HG03378 (cell line): ENCODE measurements around the gene PDGFA.

Experiments
- ATAC-seq: cut with Tn5 transposase; IDR thresholded peaks from one replicate; pipeline ENCODE4 v1.9.1; 2021; ENCODE audit warnings: mild to moderate bottlenecking, moderate library complexity; ENCODE audit not compliant: unreplicated experiment

PDGFA gene

DNA sequence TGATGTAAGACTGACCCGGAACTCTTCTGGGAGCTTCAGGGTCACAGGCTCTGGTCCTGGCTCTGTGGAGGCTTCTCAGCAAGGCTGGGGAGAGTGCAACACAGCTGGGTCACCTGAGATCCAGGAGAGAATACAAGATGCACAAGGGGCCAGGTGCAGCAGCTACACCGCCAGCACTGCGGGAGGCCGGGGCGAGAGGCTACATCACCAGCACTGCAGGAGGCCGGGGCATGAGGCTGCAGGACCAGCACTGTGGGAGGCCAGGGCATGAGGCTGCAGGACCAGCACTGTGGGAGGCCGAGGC is 44.3 kb downstream of the PDGFA start:
- ATAC-seq: no peak

DNA sequence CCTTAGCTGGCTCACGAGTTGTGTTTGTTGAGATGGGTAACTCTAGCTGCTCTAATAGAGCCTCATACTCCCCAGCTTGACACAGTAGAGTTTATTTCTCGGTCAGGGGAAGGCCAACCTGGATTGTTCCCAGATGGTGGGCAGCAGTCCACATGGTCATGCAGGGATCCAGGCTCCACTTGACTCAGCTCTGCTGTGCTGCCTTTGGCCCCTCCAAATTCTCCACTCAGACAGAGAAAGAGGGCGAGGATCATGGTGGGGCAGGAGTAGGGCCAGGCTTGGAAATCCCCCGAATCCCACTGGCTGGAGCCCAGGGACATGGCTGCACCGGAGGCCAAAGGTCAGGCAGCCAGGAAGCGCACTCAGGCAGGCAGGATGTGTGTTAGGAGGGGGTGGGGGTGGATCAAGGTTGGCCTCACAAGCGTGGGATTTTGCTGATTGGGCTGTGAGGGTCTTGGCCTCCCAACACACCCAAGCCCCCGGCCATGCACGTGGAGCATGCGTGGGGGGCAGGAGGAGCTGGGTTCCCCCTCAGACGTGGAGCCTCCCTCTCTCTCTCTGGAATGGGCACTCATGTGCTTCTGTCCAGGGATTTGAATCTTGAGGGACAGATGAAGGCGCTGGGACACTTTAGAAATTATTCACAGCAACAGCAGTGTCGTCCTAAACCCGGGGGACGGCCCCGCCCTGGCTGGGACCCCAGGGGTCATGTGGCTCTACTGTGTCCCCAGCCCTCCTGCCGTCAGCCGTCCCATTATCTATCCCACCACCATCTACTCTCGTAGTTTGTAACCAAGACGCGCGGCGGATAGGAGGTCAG is 44.8 kb downstream of the PDGFA start:
- ATAC-seq: no peak

DNA sequence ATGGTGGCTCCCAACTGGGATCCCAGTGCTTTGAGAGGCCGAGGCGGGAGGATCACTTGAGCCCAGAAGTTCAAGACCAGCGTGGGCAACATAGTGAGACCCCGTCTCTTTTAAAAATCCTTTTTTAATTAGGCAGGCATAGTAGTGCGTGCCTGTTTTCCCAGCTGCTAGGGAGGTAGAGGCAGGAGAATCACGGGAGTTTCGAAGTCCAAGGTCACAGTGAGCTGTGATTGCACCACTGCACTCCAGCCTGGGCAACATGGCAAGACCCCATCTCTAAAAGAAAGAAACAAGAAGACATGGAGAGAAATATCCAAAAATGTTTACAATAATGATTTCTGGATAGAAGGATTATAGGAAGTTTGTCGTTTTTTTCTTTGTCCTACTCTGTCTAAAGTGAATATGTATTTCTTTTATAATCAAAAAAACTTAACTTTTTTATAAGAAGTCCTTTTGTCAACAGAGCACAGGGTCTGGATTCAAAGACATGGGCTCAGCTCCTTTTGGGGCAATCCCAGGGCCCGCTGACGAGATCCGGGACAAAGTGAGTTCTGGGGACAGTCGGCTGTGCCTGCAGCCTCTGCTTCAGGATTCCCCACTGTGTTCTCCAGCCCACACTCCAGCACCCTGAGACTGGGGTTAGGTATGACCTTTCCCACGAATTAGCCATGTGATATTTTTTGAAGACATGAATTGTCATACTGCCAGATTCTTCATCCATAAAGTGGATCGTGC is 45.6 kb downstream of the PDGFA start:
- ATAC-seq: no peak

DNA sequence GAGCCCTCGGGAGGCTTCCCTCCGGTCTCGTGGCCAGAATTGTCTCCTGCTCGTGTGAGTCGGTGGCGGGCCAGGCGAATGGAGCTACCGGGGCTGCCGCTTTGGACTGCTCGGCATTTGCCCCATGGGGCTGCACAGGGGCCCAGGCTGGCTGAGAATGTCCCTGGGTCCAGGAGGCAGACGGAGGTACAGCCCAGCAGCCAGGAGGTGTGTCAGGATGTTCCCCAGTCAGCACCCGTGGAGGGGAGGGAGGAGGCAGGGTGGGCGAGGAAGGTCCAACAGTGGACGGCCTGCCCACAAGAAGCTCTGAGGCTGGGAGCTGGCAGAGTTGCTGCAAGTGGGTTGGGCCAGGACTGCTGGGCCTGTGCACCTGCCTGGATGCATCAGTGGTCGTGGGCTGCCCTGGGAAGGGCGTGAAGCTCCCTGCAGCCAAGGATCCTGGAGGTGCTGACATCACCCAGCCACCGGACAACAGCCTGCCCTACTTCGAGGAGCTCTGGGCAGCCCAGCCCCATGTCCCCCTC is 46.4 kb downstream of the PDGFA start:
- ATAC-seq: no peak

DNA sequence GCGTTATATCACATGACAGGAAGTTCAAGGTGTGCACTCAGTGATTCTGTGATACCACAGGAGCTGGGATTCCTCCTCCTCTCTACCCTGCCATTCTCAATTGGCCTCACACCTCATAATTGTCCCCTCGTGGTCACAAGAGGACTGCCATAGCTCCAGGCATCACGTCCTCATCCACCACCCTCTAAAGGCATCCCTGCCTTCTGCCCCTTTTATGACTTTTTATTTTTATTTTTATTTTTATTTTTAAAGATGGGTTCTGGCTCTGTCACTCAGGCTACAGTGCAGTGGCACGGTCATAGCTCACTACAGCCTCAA is 47.0 kb downstream of the PDGFA start:
- ATAC-seq: no peak

DNA sequence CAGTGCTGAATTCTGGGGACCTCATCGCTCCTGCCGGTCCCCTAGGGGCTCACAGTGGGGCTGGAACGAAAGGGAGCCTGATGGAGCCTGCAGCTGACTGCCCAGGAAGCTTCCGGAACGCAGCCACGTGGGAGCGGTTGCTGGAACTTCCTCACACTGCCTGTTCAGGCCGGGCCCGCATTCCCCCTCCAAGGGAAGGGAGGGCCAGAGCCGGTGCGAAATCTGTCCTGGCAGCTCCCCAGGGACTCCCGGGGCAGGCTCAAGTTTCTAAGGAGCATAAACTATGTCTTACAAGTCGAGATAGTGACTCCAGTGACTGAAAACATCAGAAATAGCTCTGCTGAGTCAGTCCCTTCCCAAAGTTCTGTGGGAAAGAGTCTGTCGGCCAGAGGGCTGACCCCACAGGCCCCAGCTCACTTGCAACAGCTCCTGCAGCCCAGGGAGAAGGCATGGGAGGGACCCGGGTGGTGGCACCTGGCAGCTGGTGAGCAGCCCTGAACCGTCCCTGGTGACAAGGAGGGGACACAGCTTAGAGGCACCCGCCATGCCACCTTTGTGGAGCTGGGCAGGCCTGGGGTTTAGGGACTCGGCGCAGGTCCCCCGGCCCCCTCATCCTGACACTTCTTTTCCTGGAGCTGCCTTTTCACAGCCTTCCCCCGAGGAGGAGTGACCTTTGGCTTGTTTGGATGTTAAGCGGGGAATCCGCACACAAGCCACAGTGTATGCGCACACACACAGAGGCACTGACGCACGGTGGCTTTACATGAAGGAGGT is 47.6 kb downstream of the PDGFA start:
- no peak for ATAC-seq

DNA sequence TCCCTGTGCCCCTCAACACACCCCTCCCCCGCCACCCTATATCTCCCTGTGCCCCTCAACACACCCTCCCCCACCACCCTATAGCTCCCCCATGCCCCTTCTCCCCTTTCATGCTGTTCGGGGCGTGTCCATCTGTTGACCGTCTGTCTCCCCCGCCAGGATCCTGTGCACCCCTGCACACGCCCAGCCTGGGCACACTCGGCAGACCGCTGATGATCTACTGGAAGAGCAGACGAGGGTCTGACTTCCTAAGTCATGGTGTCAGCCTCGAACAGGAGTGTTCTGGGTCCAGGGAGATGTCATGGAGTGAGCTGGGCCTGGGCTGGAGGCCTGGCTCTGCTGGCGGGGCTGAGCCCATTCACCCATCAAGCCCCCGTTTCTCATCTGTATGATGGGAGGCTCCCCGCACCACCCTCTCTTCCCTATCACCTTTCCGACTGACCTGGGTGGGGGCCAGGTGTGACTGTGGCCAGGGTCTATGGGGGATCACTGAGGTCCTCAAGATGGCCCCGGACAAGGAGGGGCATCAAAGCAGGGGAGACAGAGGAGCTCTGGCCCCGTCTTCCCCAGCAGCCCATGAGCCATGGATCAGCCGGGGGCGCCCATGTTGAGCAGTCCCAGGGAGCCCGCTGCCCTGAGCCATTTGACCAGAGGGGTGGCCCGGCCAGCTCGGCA is 48.3 kb downstream of the PDGFA start:
- ATAC-seq: no peak

DNA sequence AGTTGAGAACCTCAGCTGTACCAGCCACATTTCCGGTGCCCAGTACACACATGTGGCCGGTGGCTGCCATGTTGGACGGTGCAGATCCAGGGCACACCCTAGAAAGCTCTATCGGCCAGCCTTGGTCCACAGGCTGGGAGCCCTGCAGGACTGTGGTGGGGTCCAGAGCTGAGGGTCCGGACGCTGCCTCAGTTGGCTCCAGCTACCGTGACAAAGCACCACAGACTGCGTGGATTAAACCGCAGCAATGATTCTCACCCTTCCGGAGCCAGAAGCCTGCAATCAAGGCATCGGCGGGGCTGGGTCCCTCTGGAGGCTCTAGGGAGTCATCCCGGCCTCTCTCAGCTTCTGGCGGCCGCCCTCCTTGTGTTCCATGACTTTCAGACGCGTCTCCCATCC is 50.1 kb downstream of the PDGFA start:
- ATAC-seq: no peak

DNA sequence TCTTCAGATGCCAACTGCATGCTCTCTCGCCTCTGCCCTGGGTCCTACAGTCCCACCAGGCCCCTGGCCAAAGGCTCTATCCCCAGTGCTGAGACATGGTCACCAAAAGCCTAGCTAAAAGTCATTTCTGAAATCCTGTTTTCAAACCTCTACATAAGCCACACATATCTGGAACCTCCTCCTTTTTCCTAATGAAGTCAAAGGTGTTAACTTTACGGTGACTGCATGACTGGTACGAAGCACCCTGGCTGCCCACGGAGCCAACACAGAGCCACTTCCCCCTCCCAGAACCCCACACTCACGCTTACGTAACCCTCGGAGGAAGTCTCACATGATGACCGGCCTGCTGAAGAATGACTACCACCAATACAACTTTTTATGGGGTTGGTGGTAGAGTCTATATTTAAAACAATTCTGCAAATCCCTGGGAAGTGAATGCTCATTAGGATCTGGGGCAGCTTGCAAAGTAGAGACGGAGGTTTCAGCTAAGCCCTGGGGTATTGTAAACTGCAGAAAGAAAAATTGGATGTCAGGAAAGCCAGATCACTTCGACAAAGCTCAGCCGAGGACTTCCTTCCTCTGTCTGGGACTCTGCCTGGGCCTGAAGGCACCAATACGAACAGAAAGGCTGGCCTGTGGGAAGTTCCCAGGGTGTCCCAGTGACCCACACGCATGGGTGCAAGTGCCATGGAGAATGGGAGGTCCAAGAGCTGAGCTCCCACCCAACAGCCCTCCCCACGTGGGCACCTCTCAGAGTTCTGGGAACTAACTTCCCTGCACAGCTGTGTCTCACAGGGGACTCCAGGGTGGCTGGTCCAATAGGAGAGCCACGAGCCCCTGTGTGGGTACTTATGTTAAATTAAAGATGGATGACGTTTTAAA is 50.7 kb downstream of the PDGFA start:
- ATAC-seq: no peak

DNA sequence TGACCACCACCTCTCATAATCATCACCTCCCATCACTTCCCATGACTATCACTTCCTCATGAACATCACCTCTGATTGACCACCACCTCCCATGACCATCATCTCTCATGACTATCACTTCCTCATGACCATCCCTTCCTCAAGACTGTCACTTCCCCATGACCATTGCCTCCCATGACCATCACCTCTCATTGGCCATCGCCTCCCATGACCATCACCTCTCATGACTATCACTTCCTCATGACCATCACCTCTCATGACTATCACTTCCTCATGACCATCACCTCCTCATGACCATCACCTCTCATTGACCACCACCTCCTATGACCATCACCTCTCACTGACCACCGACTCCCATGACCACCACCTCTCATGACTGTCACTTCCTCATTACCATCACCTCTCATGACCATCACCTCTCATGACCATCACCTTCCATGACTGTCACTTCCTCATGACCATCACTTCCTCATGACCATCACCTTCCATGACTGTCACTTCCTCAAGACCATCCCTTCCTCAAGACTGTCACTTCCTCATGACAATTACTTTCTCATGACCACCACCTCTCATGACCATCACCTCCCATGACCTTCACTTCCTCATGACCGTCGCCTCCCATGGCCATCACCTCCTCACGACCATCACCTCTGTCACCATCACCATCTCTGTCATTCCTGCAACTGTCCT is 51.6 kb downstream of the PDGFA start:
- ATAC-seq: no peak

DNA sequence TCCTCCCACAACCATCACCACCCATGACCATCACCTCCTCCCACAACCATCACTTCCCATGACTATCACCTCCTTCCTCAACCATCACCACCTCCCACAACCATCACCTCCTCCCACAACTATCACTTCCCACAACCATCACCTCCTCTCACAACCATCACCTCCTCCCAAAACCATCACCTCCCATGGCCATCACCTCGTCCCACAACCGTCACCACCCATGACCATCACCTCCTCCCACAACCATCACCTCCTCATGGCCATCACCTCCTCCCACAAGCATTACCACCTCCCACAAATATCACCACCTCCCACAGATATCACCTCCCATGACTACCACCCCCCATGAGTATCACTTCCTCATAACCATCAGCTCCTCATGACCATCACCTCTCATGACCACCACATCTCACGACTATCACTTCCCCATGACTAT is 52.2 kb downstream of the PDGFA start:
- ATAC-seq: no peak

DNA sequence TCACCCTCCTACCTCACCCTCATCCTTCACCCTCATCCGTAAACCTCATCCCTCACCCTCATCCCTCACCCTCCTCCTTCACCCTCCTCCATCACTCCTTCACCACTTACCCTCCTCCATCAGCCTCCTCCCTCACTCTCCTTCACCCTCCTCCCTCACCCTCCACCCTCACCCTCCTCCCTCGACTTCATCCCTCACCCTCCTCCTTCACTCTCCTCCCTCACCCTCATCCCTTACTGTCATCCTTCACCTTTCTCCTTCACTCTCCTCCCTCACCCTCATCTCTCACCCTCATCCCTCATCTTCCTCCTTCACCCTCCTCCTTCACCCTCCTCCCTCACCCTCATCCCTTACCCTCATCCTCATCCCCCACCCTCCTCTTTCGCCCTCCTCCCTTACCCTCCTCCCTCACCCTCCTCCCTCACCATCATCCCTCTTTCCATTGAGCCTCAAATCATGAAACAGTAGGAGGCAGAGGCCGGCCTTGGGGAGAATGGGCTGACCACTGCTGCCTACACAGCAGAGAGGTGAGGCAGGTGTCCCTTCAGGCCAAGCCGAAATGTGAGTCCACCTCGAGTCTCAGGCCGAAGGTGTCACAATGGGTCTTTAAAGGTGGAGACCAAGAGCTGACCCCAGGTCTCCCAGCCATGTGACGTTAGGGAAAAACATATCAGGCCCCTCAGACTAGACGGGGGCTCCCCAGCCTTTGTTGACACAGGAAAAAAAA is 53.0 kb downstream of the PDGFA start:
- ATAC-seq: no peak

DNA sequence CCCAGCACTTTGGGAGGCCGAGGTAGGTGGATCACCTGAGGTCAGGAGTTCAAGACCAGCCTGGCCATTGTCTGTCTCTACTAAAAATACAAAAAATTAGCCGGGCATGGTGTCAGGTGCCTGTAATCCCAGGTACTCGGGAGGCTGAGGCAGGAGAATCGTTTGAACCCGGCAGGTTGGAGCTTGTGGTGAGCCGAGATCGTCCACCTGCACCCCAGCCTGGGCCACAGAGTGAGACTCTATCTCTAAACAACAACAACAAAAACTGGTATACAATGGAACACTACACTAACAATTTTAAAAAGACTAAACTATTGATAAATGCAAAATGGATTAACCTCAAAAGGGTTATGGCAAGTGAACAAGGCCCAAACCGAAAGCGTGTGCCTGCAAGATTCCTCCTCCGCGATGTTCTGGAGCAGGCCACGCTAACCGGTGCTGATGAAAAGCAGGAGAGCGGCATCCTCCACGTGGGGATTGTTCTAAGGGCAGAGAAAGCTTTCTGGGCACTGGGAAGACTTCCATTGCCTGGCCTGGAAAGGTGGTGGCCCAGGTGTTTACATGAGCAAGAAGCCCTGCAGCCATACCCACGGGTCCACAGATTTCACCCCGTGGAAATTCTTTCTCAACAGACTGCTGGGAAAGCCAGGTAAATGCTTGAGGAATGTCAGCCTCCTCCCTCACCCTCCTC is 53.8 kb downstream of the PDGFA start:
- ATAC-seq: no peak

DNA sequence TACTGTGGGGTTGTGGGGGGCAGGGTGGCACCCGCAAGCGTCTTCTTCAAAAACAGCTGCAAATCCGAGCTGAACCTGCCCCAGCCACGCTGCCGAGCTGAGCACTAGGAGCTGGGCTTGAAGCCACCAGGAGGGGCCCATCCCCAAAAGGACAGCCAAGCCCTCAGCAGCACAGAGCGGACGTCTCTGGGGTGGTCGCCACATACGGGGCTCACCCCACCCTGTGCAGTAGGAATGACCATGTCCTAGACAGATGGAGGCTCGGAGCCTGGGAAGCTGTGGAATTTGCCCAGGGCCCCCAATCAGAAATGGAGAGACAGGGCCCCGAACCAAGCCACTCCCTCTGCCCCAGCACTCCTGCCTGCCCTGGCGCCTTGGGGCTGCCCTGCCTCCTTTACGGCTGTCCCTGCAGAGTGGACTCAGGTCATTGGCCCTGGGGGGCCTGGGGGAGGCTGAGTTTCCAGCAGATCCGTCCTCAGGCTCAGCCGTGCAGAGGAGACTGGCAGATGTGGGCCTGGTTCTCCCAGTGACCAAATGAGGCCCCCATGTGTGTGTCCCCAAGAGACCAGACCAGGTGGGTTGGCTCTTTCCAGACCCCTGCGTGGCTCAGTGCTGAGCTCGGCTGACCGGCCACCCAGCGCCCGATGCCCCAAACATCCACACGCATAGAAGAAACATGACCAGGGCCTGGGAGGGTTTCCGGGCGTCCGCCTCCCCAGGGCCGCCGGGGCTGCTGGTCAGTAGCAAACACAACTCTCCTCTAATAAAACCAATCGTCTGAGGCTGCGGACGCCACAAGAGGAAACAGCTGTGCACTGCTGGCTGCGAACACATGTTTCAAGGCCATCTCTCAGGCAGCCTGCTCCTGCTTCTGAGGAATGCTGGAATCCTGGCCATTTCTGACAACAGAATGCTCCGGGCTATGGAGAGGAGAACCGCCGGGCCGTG is 54.9 kb downstream of the PDGFA start:
- ATAC-seq: no peak

DNA sequence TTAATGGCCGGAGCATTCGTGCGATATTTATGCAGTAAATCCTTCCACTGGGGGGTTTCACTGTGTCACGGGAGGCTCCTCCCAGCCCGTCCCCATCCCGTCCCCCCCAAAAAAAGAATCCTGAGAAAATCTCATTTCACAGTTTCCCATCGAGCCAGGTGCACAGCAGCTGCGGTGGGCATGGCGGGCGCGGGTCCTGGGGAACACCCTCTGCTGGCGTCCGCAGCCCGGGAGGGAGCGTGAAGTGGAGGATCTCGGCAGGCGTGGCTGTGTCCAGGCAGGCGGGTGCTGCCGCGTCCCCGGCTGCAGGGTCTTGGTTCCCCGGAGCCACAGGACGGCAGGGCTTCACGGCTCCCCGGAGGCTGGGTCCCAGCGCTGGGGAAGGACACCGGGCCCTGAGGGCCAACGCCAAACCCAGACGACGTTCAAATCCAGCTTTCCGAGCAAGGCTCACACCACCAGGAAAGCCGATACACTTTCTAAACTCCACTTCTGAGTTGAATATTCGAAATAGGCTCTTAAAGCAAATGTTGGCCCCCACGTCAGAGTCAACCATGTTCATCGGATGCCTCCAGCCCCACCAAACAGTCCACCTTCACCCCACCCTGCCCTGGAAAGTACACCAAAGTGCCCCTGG is 55.7 kb downstream of the PDGFA start:
- ATAC-seq: no peak

DNA sequence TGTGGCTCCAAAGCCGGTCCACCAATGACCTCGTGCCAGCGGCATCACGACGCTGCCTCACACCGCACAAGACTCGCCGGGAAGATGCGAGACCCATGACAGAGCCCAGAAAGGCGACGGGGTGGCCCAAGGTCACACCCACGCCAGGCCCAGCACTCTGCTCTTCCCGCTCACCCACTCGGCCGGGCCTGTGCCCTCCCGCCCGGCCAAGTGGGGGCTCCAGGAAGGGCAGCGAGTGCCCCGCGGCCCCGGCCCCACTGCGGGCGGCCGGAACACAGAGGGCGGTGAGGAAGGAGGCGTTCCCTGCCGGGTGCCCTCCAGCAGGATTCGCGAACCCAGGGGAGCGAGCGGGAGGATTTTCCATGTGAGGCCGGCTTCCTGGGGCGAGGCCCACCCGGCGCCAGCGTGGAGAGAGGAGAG is 56.3 kb downstream of the PDGFA start:
- ATAC-seq: no peak
